GM12878 (cell line): ENCODE measurements around the gene CRYAA.

Experiments
- CBX5 ChIP-seq: sonication (generic); IDR thresholded peaks from 2 replicates; pipeline ENCODE4 v1.6.1; 2016; ENCODE audit warnings: low read depth, moderate library complexity, mild to moderate bottlenecking, inconsistent platforms
- CHD1 ChIP-seq: IDR thresholded peaks from 2 replicates; pipeline ENCODE4 v1.6.1; 2012; ENCODE audit warnings: low read depth, low read length, improper control_type of control experiment
- EP300 ChIP-seq, 2 experiments: fragments of 150-350 bp in 1 of 2; IDR thresholded peaks; 2 replicates each; pipeline ENCODE4 v1.6.1; 2011 to 2012; ENCODE audit warnings: low read depth in 2 of 2, low read length in 2 of 2, borderline replicate concordance in 1 of 2, improper control_type of control experiment in 1 of 2, inconsistent platforms in 1 of 2; ENCODE audit not compliant: control insufficient read depth in 1 of 2
- HDAC2 ChIP-seq: fragments of 200-600 bp; sonication (generic); IDR thresholded peaks from 2 replicates; pipeline ENCODE4 v1.6.1; 2017
- MXI1 ChIP-seq: fragments of 150-350 bp; IDR thresholded peaks from 2 replicates; pipeline ENCODE4 v1.6.1; 2011; ENCODE audit warnings: low read depth, mild to moderate bottlenecking, inconsistent platforms, low read length, improper control_type of control experiment
- MYC ChIP-seq: IDR thresholded peaks from 2 replicates; pipeline ENCODE4 v1.6.1; 2011; ENCODE audit warnings: mild to moderate bottlenecking, low read length, moderate library complexity, inconsistent platforms; ENCODE audit not compliant: insufficient read depth, insufficient replicate concordance, insufficient read length, severe bottlenecking
- SP1 ChIP-seq: IDR thresholded peaks from one replicate; pipeline ENCODE4 v1.6.1; 2011; ENCODE audit warnings: low read depth, low read length
- TF ChIP-seq, protein P1 (sequence below), 3 experiments: IDR thresholded peaks in 2 of 3; conservative IDR thresholded peaks in 1 of 3; 2 replicates each; pipeline ENCODE4 v1.5.1; 2011; ENCODE audit warnings: low read depth in 3 of 3, low read length in 3 of 3, mild to moderate bottlenecking in 3 of 3, control low read depth in 2 of 3, moderate library complexity in 2 of 3, inconsistent platforms in 1 of 3, mixed read lengths in 1 of 3; ENCODE audit not compliant: control insufficient read depth in 2 of 3, insufficient read depth in 1 of 3; ENCODE audit errors: extremely low read depth in 1 of 3
- TF ChIP-seq, protein P2 (sequence below): IDR thresholded peaks from 2 replicates; pipeline ENCODE4 v1.6.1; 2012; ENCODE audit warnings: mild to moderate bottlenecking, low read depth, low read length
- TF ChIP-seq, protein P3 (sequence below): IDR thresholded peaks from 2 replicates; pipeline ENCODE4 v1.6.1; 2011; ENCODE audit warnings: low read depth, mild to moderate bottlenecking, low read length, moderate library complexity, borderline replicate concordance; ENCODE audit errors: extremely low read depth

DNA sequence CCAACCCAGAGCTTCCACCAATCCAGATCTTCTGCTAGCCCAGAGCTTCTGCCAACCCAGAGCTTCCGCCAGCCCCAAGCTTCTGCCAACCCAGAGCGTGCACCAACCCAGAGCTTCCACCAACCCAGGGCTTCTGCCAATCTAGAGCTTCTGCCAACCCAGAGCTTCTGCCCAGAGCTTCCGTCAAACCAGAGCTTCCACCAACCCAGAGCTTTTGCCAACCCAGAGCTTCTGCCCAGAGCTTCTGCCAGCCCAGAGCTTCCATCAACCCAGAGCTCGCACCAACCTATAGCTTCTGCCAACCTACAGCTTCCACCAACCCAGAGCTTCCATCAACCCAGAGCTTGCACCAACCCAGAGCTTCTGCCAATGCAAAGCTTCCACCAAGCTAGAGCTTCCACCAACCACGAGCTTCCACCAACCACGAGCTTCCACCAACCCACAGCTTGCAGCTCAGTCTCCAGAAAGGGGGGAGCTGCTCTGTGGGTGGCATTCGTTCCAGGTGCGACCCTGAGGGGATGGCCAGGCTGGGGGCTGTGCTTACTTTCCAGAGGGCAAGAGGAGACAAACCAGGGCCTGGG lies 23.8 kb downstream of the CRYAA start:
- TF ChIP-seq, protein P1, sequence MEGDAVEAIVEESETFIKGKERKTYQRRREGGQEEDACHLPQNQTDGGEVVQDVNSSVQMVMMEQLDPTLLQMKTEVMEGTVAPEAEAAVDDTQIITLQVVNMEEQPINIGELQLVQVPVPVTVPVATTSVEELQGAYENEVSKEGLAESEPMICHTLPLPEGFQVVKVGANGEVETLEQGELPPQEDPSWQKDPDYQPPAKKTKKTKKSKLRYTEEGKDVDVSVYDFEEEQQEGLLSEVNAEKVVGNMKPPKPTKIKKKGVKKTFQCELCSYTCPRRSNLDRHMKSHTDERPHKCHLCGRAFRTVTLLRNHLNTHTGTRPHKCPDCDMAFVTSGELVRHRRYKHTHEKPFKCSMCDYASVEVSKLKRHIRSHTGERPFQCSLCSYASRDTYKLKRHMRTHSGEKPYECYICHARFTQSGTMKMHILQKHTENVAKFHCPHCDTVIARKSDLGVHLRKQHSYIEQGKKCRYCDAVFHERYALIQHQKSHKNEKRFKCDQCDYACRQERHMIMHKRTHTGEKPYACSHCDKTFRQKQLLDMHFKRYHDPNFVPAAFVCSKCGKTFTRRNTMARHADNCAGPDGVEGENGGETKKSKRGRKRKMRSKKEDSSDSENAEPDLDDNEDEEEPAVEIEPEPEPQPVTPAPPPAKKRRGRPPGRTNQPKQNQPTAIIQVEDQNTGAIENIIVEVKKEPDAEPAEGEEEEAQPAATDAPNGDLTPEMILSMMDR (IDR thresholded peaks at IDR 0.05 in 2 of 3, conservative IDR thresholded peaks at IDR 0.05 in 1 of 3; ENCODE audit: control insufficient read depth in 2 of 3, extremely low read depth in 1 of 3, insufficient read depth in 1 of 3, low read depth in 3 of 3, low read length in 3 of 3): no peak
- TF ChIP-seq, protein P2, sequence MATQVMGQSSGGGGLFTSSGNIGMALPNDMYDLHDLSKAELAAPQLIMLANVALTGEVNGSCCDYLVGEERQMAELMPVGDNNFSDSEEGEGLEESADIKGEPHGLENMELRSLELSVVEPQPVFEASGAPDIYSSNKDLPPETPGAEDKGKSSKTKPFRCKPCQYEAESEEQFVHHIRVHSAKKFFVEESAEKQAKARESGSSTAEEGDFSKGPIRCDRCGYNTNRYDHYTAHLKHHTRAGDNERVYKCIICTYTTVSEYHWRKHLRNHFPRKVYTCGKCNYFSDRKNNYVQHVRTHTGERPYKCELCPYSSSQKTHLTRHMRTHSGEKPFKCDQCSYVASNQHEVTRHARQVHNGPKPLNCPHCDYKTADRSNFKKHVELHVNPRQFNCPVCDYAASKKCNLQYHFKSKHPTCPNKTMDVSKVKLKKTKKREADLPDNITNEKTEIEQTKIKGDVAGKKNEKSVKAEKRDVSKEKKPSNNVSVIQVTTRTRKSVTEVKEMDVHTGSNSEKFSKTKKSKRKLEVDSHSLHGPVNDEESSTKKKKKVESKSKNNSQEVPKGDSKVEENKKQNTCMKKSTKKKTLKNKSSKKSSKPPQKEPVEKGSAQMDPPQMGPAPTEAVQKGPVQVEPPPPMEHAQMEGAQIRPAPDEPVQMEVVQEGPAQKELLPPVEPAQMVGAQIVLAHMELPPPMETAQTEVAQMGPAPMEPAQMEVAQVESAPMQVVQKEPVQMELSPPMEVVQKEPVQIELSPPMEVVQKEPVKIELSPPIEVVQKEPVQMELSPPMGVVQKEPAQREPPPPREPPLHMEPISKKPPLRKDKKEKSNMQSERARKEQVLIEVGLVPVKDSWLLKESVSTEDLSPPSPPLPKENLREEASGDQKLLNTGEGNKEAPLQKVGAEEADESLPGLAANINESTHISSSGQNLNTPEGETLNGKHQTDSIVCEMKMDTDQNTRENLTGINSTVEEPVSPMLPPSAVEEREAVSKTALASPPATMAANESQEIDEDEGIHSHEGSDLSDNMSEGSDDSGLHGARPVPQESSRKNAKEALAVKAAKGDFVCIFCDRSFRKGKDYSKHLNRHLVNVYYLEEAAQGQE: no peak
- TF ChIP-seq, protein P3, sequence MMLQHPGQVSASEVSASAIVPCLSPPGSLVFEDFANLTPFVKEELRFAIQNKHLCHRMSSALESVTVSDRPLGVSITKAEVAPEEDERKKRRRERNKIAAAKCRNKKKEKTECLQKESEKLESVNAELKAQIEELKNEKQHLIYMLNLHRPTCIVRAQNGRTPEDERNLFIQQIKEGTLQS: no peak
- TF ChIP-seq MXI1 (no peak), EP300 (IDR thresholded peaks at IDR 0.05; ENCODE audit: borderline replicate concordance in 1 of 2, control insufficient read depth in 1 of 2, low read depth in 2 of 2, low read length in 2 of 2) (no peak), SP1 (no peak), CBX5 (no peak), CHD1 (no peak), HDAC2 (no peak), MYC (no peak)
